WTC11 (cell line): ENCODE results near the gene ACRBP. TPM values are rescaled to one million over a fixed set of nuclear protein-coding genes. Genes with fewer than 3 reads are reported as not detected.

Source experiments
- ATAC-seq: fragments of 200-7000 bp; cut with Tn5 transposase; 2 replicates; pipeline ENCODE4 v1.10.0; 2021; ENCODE audit warnings: mild to moderate bottlenecking, moderate library complexity
- CTCF ChIA-PET: fragments of 300-600 bp; sonication (Branson Sonifier 250); formaldehyde crosslinking; loops from one replicate; lab custom pipeline; 2021; ENCODE audit warnings: antibody characterized with exemption; lab: Charles Lee
- POLR2A ChIA-PET: fragments of 350-600 bp; sonication (Branson Sonifier 250); formaldehyde crosslinking; loops from one replicate; lab custom pipeline; 2021; ENCODE audit warnings: antibody characterized with exemption; lab: Charles Lee
- DNase-seq: peaks from one replicate; pipeline ENCODE4 v3.0.0; 2021; ENCODE audit warnings: low spot score
- H3K27ac Mint-ChIP-seq: 2 replicates; pipeline ENCODE4 v1.8.0; 2021; ENCODE audit warnings: mixed read lengths
- H3K27me3 Mint-ChIP-seq: 2 replicates; pipeline ENCODE4 v1.8.0; 2021; ENCODE audit warnings: low read depth, mild to moderate bottlenecking, moderate library complexity, mixed read lengths
- H3K36me3 Mint-ChIP-seq: 2 replicates; pipeline ENCODE4 v1.8.0; 2021; ENCODE audit warnings: mixed read lengths
- H3K4me1 Mint-ChIP-seq: 2 replicates; pipeline ENCODE4 v1.8.0; 2022; ENCODE audit warnings: mixed read lengths
- H3K4me3 Mint-ChIP-seq: 2 replicates; pipeline ENCODE4 v1.8.0; 2021; ENCODE audit warnings: mild to moderate bottlenecking, moderate library complexity, mixed read lengths
- H3K9me3 Mint-ChIP-seq: 2 replicates; pipeline ENCODE4 v1.8.0; 2021; ENCODE audit warnings: mixed read lengths
- ATF1 ChIP-seq: sonication (generic); formaldehyde crosslinking; IDR thresholded peaks from 2 replicates; pipeline ENCODE4 v1.8.1; 2023; ENCODE audit warnings: mild to moderate bottlenecking, moderate library complexity, missing genetic modification reagents
- CBFB ChIP-seq: sonication (generic); formaldehyde crosslinking; IDR thresholded peaks from 2 replicates; pipeline ENCODE4 v1.8.1; 2022; ENCODE audit warnings: mild to moderate bottlenecking, low read depth, missing genetic modification reagents
- CREB1 ChIP-seq: sonication (generic); formaldehyde crosslinking; IDR thresholded peaks from 2 replicates; pipeline ENCODE4 v1.8.0; 2023; ENCODE audit warnings: mild to moderate bottlenecking, missing genetic modification reagents
- EMX1 ChIP-seq: fragments of 250-450 bp; sonication (Bioruptor Pico); IDR thresholded peaks from 2 replicates; pipeline ENCODE4 v1.8.0; 2021; ENCODE audit warnings: mild to moderate bottlenecking
- HMGA2 ChIP-seq: fragments of 250-450 bp; sonication (Bioruptor Pico); IDR thresholded peaks from 2 replicates; pipeline ENCODE4 v1.4.0; 2021; ENCODE audit warnings: mild to moderate bottlenecking, moderate library complexity
- IRF2 ChIP-seq: sonication (generic); formaldehyde crosslinking; IDR thresholded peaks from 2 replicates; pipeline ENCODE4 v1.8.0; 2022; ENCODE audit warnings: low read depth, missing genetic modification reagents, borderline replicate concordance
- JAZF1 ChIP-seq: fragments of 250-450 bp; sonication (Bioruptor Pico); IDR thresholded peaks from 2 replicates; pipeline ENCODE4 v1.9.0; 2021; ENCODE audit warnings: moderate library complexity, mild to moderate bottlenecking, inconsistent platforms
- JUN ChIP-seq: sonication (generic); formaldehyde crosslinking; IDR thresholded peaks from 2 replicates; pipeline ENCODE4 v1.8.0; 2023; ENCODE audit warnings: mild to moderate bottlenecking, missing genetic modification reagents
- KAT7 ChIP-seq: sonication (generic); formaldehyde crosslinking; IDR thresholded peaks from 2 replicates; pipeline ENCODE4 v1.8.1; 2023; ENCODE audit warnings: missing genetic modification reagents, mild to moderate bottlenecking, borderline replicate concordance
- NFE2L1 ChIP-seq: sonication (generic); formaldehyde crosslinking; IDR thresholded peaks from 2 replicates; pipeline ENCODE4 v1.8.1; 2023; ENCODE audit warnings: missing genetic modification reagents
- NFYB ChIP-seq: sonication (generic); formaldehyde crosslinking; conservative IDR thresholded peaks from 2 replicates; pipeline ENCODE4 v1.8.0; 2022; ENCODE audit warnings: low read depth, missing genetic modification reagents
- NR2C2 ChIP-seq: sonication (generic); formaldehyde crosslinking; IDR thresholded peaks from 2 replicates; pipeline ENCODE4 v1.8.0; 2022; ENCODE audit warnings: mild to moderate bottlenecking, missing genetic modification reagents
- SMAD3 ChIP-seq: sonication (generic); formaldehyde crosslinking; IDR thresholded peaks from 2 replicates; pipeline ENCODE4 v1.8.0; 2022; ENCODE audit warnings: missing genetic modification reagents, mild to moderate bottlenecking, borderline replicate concordance
- TCF7 ChIP-seq: sonication (generic); formaldehyde crosslinking; IDR thresholded peaks from 2 replicates; pipeline ENCODE4 v1.8.0; 2022; ENCODE audit warnings: mild to moderate bottlenecking, low read depth, missing genetic modification reagents, moderate library complexity
- TP53 ChIP-seq: sonication (generic); formaldehyde crosslinking; IDR thresholded peaks from 2 replicates; pipeline ENCODE4 v1.8.1; 2023; ENCODE audit warnings: mild to moderate bottlenecking, missing genetic modification reagents
- ZBTB21 ChIP-seq: sonication (generic); formaldehyde crosslinking; IDR thresholded peaks from 2 replicates; pipeline ENCODE4 v1.8.1; 2023; ENCODE audit warnings: mild to moderate bottlenecking, missing genetic modification reagents, borderline replicate concordance
- ZNF263 ChIP-seq: sonication (generic); formaldehyde crosslinking; IDR thresholded peaks from 2 replicates; pipeline ENCODE4 v1.8.1; 2022; ENCODE audit warnings: low read depth, mild to moderate bottlenecking, moderate library complexity, missing genetic modification reagents
- ZNF396 ChIP-seq: fragments of 250-450 bp; sonication (Bioruptor Pico); IDR thresholded peaks from 2 replicates; pipeline ENCODE4 v1.8.0; 2021; ENCODE audit warnings: mild to moderate bottlenecking, moderate library complexity, borderline replicate concordance
- total RNA-seq: library from RNA; stranded (reverse); gene quantifications from 3 replicates; pipeline ENCODE4 v1.2.3, GENCODE V29; 2021
- TF ChIP-seq, protein P1 (sequence below): sonication (generic); formaldehyde crosslinking; IDR thresholded peaks from 2 replicates; pipeline ENCODE4 v1.8.0; 2022; ENCODE audit warnings: mild to moderate bottlenecking, missing genetic modification reagents
- TF ChIP-seq, protein P2 (sequence below): sonication (generic); formaldehyde crosslinking; IDR thresholded peaks from 2 replicates; pipeline ENCODE4 v1.8.0; 2022; ENCODE audit warnings: mild to moderate bottlenecking, missing genetic modification reagents
- TF ChIP-seq, protein P3 (sequence below): fragments of 250-450 bp; sonication (Bioruptor Pico); IDR thresholded peaks from 2 replicates; pipeline ENCODE4 v2.1.2; 2022; ENCODE audit warnings: mild to moderate bottlenecking, moderate library complexity
- TF ChIP-seq, protein P4 (sequence below): fragments of 250-450 bp; sonication (Bioruptor Pico); conservative IDR thresholded peaks from 2 replicates; pipeline ENCODE4 v1.9.0; 2021; ENCODE audit warnings: mild to moderate bottlenecking
- TF ChIP-seq, protein P5 (sequence below): sonication (generic); formaldehyde crosslinking; IDR thresholded peaks from 2 replicates; pipeline ENCODE4 v1.8.1; 2023; ENCODE audit warnings: mild to moderate bottlenecking, moderate library complexity, missing genetic modification reagents

ACRBP gene
- total RNA-seq, 1 experiment from 2014 or later, result 2.1 TPM

DNA sequence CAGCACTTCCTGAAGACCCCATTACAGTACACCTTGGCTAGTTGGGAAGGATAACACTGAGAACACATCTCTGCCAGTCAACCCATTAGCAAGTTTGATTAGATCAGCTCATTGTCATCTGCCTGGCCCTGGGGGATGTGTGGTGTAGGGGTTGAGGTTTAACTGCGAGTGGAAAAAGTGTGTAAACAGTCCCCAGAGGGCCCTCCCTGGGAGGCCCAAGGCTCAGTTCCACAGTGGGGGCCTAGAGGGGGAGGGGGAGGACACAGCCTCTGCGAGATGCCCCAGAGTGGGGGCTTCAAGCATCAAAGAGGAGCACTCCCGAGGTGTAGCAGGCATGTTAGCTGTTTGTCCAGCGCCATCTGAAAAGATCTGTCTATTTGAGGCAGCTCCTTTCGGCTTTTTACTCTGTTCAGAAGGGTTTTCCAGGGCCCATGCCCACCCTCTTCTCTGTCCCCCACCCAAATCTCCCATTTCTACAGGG lies 11.8 kb downstream of the ACRBP start:
- DNase-seq (no peak), ATAC-seq (no peak)
- TF ChIP-seq, protein P1, sequence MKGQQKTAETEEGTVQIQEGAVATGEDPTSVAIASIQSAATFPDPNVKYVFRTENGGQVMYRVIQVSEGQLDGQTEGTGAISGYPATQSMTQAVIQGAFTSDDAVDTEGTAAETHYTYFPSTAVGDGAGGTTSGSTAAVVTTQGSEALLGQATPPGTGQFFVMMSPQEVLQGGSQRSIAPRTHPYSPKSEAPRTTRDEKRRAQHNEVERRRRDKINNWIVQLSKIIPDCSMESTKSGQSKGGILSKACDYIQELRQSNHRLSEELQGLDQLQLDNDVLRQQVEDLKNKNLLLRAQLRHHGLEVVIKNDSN, result no peak
- TF ChIP-seq ZNF263 (CRISPR knock-in tag), result peak; percentile 56
- no peak for TF ChIP-seq TCF7 (CRISPR knock-in tag)
- H3K36me3 Mint-ChIP-seq, result no peaks in the 10 kb centered on the region
- H3K27ac Mint-ChIP-seq, result no peak overlapping the region
- no peak overlapping the region for H3K4me3 Mint-ChIP-seq
- H3K9me3 Mint-ChIP-seq, result no peaks in the 10 kb centered on the region
- peaks cover 19% of the 10 kb centered on the region for H3K4me1 Mint-ChIP-seq
- ChIA-PET POLR2A (interaction anchor here (0.8 kb wide), 1 partner anchor 9 kb away, joined by 4 read pairs; no protein-coding TSS in a partner anchor), CTCF (interaction anchor here (0.5 to 2.7 kb wide), 13 partner anchors 9 to 237 kb away, joined by 3 to 19 read pairs (median 3); partner anchors contain the start of genes ACRBP and ZNF384)
- H3K27me3 Mint-ChIP-seq, result peaks cover 3% of the 10 kb centered on the region

DNA sequence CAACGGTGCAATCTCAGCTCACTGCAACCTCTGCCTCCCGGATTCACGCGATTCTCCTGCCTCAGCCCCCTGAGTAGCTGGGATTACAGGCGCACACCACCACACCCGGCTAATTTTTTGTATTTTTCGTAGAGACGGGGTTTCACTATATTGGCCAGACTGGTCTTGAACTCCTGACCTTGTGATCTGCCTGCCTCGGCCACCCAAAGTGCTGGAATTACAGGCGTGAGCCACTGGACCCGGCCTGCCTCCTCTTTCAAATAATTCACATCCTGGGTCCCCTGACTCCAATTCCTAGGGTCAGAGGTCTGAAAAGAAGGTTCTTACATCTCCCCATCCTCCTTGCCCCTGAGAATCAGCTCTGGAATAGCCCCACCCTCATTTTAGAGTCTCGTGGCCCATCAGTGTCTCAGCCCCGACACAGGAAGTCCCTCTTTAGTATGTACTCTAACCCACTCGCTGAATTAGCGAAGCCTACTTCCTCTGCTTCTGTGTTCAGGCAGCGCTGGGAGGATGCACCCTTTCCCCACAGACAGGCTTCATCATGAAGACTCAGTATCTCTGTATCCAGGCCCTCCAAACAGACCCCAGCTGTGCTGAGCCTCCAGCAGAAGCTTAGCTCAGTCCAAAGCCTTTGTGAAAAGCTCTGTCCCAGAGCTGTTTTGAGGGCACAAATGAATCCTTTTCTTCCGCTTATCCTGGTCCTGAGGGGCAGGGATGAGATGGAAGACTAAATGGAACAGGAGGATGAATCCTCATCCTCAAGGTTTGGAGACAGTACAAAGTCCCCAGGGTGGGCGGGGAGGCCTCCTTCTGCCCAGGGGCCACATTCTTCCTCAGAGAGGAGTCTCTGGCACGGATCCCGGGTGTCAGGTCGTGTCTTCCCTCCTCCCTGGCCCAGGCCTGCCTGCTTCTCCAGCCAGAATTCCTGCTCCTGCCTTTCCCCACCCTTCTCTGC lies 14.9 kb downstream of the ACRBP start:
- TF ChIP-seq ZNF263 (CRISPR knock-in tag), result no peak
- TF ChIP-seq IRF2 (CRISPR knock-in tag), result no peak
- no peak for TF ChIP-seq NFYB (CRISPR knock-in tag)
- TF ChIP-seq NFE2L1, result no peak
- no peak for TF ChIP-seq JUN (CRISPR knock-in tag)
- no peak for TF ChIP-seq CBFB (CRISPR knock-in tag)
- no peak for TF ChIP-seq JAZF1 (CRISPR knock-in tag)
- no peak for TF ChIP-seq KAT7 (CRISPR knock-in tag)
- no peak for TF ChIP-seq TP53 (CRISPR knock-in tag)
- TF ChIP-seq, protein P2, sequence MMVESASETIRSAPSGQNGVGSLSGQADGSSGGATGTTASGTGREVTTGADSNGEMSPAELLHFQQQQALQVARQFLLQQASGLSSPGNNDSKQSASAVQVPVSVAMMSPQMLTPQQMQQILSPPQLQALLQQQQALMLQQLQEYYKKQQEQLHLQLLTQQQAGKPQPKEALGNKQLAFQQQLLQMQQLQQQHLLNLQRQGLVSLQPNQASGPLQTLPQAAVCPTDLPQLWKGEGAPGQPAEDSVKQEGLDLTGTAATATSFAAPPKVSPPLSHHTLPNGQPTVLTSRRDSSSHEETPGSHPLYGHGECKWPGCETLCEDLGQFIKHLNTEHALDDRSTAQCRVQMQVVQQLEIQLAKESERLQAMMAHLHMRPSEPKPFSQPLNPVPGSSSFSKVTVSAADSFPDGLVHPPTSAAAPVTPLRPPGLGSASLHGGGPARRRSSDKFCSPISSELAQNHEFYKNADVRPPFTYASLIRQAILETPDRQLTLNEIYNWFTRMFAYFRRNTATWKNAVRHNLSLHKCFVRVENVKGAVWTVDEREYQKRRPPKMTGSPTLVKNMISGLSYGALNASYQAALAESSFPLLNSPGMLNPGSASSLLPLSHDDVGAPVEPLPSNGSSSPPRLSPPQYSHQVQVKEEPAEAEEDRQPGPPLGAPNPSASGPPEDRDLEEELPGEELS (CRISPR knock-in tag), result no peak
- Mint-ChIP-seq H3K36me3 (no peaks in the 10 kb centered on the region), H3K4me3 (no peak overlapping the region), H3K27ac (0 out of 2 replicates have a peak overlapping the region, but pooled peaks have one; percentile 76), H3K27me3 (peaks cover 3% of the 10 kb centered on the region), H3K4me1 (peaks cover 19% of the 10 kb centered on the region), H3K9me3 (no peaks in the 10 kb centered on the region)
- ATAC-seq (no peak; the same call in 1 of the 2 replicates), DNase-seq (no peak)
- POLR2A ChIA-PET, result no interaction called here
- CTCF ChIA-PET, result interaction anchor here (1.5 to 4.3 kb wide), 2 partner anchors 12 to 20 kb away, joined by 3 to 25 read pairs; no protein-coding TSS in a partner anchor

DNA sequence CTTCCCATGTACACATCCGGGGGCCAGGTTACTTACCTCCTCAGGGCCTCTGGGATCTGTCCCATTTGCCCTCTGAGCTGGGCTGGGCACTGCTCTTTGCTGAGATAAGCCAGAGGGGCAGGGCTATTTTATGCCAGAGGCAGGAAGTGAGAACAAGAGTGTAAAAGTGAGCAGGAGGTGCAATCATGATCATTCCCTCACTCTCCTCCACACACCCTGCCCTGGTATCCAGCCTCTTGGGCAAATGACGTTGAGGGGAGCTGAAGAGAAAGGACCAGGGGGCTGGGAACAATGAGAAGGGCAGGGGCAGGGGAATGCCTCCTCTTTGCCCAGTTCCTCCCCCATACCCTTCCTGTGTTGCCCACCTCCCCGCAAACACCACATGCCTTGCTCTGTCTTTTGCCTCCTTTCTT lies 15.7 kb downstream of the ACRBP start:
- no peak overlapping the region for H3K27ac Mint-ChIP-seq
- no peaks in the 10 kb centered on the region for H3K9me3 Mint-ChIP-seq
- CTCF ChIA-PET, result interaction anchor here (1.5 to 4.3 kb wide), 2 partner anchors 11 to 21 kb away, joined by 3 to 25 read pairs; no protein-coding TSS in a partner anchor
- H3K27me3 Mint-ChIP-seq, result peaks cover 3% of the 10 kb centered on the region
- H3K4me3 Mint-ChIP-seq, result no peak overlapping the region
- ATAC-seq (no peak), DNase-seq (no peak)
- H3K4me1 Mint-ChIP-seq, result peaks cover 19% of the 10 kb centered on the region
- H3K36me3 Mint-ChIP-seq, result no peaks in the 10 kb centered on the region
- POLR2A ChIA-PET, result no interaction called here
- TF ChIP-seq ZNF396 (CRISPR knock-in tag), result no peak
- no peak for TF ChIP-seq SMAD3 (CRISPR knock-in tag)
- TF ChIP-seq, protein P3, sequence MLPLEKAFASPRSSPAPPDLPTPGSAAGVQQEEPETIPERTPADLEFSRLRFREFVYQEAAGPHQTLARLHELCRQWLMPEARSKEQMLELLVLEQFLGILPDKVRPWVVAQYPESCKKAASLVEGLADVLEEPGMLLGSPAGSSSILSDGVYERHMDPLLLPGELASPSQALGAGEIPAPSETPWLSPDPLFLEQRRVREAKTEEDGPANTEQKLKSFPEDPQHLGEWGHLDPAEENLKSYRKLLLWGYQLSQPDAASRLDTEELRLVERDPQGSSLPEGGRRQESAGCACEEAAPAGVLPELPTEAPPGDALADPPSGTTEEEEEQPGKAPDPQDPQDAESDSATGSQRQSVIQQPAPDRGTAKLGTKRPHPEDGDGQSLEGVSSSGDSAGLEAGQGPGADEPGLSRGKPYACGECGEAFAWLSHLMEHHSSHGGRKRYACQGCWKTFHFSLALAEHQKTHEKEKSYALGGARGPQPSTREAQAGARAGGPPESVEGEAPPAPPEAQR (CRISPR knock-in tag), result no peak
- TF ChIP-seq, protein P4, sequence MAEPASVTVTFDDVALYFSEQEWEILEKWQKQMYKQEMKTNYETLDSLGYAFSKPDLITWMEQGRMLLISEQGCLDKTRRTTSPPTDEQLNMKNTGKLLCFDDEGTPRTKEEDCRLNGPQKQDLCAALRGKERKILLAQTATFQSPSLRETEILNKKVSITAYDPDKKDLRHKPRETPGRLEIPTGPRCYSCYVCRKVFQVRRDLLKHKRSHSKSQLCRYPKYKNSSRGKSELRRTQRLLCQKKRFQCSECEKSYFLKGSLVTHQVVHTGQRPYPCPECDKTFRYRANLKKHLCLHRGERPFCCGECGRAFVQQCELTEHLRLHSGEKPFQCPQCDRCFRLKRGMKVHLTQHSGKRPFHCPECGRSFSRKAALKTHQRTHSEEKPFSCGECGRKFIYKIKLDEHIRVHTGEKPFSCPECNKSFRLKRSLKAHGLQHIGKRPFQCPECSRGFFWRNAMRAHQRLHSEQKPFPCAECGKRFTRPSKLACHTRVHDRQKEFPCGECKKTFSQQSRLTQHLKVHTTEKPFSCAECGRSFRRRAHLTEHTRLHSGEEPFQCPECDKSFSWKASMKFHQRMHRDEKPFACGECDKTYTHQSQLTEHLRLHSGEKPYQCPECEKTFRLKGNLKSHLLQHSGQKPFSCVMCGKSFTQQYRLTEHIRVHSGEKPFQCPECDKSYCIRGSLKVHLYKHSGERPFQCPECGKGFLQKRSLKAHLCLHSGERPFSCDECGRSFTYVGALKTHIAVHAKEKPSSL (CRISPR knock-in tag), result no peak
- TF ChIP-seq ZBTB21, result no peak
- TF ChIP-seq, protein P5, sequence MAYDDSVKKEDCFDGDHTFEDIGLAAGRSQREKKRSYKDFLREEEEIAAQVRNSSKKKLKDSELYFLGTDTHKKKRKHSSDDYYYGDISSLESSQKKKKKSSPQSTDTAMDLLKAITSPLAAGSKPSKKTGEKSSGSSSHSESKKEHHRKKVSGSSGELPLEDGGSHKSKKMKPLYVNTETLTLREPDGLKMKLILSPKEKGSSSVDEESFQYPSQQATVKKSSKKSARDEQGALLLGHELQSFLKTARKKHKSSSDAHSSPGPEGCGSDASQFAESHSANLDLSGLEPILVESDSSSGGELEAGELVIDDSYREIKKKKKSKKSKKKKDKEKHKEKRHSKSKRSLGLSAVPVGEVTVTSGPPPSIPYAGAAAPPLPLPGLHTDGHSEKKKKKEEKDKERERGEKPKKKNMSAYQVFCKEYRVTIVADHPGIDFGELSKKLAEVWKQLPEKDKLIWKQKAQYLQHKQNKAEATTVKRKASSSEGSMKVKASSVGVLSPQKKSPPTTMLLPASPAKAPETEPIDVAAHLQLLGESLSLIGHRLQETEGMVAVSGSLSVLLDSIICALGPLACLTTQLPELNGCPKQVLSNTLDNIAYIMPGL (CRISPR knock-in tag), result no peak
- TF ChIP-seq NR2C2 (CRISPR knock-in tag), result no peak
- no peak for TF ChIP-seq CREB1 (CRISPR knock-in tag)
- no peak for TF ChIP-seq HMGA2 (CRISPR knock-in tag)
- no peak for TF ChIP-seq ATF1 (CRISPR knock-in tag)
- no peak for TF ChIP-seq EMX1 (CRISPR knock-in tag)
